IPS-18a (cell line): ENCODE results near the gene NAPSA.

Source experiments
- H3K27ac ChIP-seq: one replicate; pipeline ENCODE4 v1.5.1; 2013; ENCODE audit warnings: low read length
- H3K27me3 ChIP-seq: one replicate; pipeline ENCODE4 v1.6.1; 2013; ENCODE audit warnings: mild to moderate bottlenecking, low read length; ENCODE audit not compliant: control insufficient read depth, insufficient read depth
- H3K36me3 ChIP-seq: one replicate; pipeline ENCODE4 v1.6.1; 2013; ENCODE audit warnings: low read depth, low read length; ENCODE audit not compliant: control insufficient read depth
- H3K4me1 ChIP-seq: one replicate; pipeline ENCODE4 v1.6.1; 2013; ENCODE audit warnings: low read depth, low read length; ENCODE audit not compliant: control insufficient read depth
- H3K4me3 ChIP-seq: one replicate; pipeline ENCODE4 v1.5.1; 2013; ENCODE audit warnings: low read length
- H3K9ac ChIP-seq: one replicate; pipeline ENCODE4 v1.6.1; 2013; ENCODE audit warnings: mild to moderate bottlenecking, low read length, moderate library complexity
- H3K9me3 ChIP-seq: one replicate; pipeline ENCODE4 v1.6.1; 2013; ENCODE audit warnings: low read depth, low read length; ENCODE audit not compliant: control insufficient read depth

The NAPSA gene

DNA sequence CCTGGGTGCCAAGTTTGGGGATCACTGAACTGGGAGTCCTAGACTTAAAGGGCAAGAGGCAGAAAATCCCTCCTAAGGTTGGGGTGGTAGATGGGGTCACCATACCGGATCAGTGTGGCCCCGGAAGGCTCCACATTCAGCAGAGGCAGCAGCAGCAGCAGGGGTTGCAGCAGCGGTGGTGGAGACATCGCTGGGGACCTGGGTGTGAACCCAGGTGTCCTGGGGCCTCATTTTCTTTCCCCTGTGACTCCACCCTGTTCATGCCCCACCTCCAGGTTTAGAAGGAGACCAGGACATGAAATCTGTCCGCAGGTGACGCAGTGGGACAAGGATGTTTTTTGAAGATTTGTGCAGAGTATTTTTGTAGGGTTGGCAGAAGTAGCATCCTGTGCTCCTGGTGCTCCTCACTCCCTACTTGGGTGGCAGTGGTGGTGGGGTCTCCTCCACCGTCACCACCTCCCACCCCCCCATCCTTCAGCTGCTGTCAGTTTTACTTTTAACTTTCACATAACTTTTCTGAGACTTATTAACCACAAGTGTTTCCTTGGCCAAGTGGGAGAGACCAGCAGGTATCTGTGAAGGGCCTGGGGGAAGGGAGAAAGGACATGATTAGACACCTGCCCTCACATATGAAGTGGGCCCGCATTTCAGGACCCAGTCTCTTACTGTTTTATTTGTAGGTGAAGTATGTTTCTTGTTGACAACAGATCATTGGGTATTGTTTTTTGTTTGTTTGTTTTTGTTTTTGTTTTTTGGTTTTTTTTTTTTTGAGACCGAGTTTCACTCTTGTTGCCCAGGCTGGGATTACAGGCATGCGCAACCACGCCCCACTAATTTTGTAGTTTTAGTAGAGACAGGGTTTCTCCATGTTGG lies at the start of gene NAPSA:
NAPSA (minus strand) TSS at position 206 of the 873 bp plus-strand sequence; CDS start at position 188, 18 bp downstream.
- Histone ChIP-seq H3K36me3 (no peaks in the 10 kb centered on the region), H3K27me3 (no peaks in the 10 kb centered on the region), H3K27ac (no peak within 1 kb of the TSS), H3K9me3 (no peaks in the 10 kb centered on the region), H3K9ac (no peak within 1 kb of the TSS), H3K4me3 (no peak within 1 kb of the TSS), H3K4me1 (peaks cover 2% of the 10 kb centered on the region)

DNA sequence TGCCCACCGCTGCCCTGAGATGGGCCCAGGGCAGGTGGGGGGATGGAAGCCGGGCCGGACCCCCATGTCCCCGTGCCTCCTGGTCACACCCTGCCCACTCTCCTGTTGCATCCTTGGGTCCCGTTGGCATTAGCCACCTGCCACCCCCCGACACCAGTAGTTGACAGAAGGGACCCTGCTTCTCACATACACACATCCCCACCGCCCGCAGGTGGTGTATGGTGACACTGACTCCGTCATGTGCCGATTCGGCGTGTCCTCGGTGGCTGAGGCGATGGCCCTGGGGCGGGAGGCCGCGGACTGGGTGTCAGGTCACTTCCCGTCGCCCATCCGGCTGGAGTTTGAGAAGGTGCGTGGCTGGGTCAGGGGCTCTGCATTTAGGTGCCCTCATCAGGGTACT lies 48.1 kb upstream of the NAPSA start:
- Histone ChIP-seq H3K36me3 (peaks cover 16% of the 10 kb centered on the region), H3K4me1 (no peaks in the 10 kb centered on the region), H3K9me3 (no peaks in the 10 kb centered on the region), H3K27ac (no peak overlapping the region), H3K9ac (no peak overlapping the region), H3K27me3 (no peaks in the 10 kb centered on the region), H3K4me3 (no peak overlapping the region)

DNA sequence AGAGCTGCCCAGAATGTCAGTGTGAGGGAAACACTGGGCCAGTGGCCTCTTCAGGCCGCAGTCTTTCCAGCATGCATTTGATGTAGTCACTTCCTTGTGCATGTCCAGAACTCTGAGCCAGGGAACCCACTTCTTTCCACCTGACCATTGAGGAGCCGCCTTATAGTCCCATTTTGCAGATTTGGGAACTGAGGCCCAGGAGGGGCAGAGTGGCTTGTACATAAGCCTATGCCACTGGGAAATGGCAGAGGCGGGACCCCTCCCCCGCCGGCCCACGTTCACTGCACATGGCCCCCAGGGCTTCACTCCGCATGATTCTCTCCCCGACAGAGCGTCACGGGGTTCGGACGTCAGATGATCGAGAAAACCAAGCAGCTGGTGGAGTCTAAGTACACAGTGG lies 47.7 kb upstream of the NAPSA start:
- H3K9me3 ChIP-seq: no peaks in the 10 kb centered on the region
- peaks cover 17% of the 10 kb centered on the region for H3K36me3 ChIP-seq
- H3K9ac ChIP-seq: no peak overlapping the region
- H3K27ac ChIP-seq: no peak overlapping the region
- no peaks in the 10 kb centered on the region for H3K4me1 ChIP-seq
- H3K4me3 ChIP-seq: no peak overlapping the region
- H3K27me3 ChIP-seq: no peaks in the 10 kb centered on the region

DNA sequence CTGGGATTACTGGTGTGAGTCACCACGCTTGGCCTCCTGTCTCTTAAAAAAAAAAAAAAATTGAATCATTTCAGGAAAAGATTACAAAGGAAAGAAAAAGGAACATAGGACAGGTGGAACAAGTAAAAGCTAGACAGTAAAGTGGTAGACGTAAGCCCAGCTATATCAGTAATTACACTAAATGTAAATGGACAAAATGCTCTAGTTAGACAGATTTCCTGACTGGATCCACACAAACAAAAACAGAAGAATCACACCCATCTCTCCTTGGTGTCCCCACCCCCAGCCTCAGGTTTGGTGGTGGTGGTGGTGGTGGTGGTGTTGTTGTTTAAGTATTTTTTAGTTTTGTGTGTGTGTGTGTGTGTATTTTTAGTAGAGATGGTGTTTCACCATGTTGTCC lies 47.0 kb upstream of the NAPSA start:
- H3K4me1 ChIP-seq: no peaks in the 10 kb centered on the region
- peaks cover 17% of the 10 kb centered on the region for H3K36me3 ChIP-seq
- no peaks in the 10 kb centered on the region for H3K9me3 ChIP-seq
- H3K27ac ChIP-seq: no peak overlapping the region
- no peak overlapping the region for H3K9ac ChIP-seq
- H3K27me3 ChIP-seq: no peaks in the 10 kb centered on the region
- no peak overlapping the region for H3K4me3 ChIP-seq

DNA sequence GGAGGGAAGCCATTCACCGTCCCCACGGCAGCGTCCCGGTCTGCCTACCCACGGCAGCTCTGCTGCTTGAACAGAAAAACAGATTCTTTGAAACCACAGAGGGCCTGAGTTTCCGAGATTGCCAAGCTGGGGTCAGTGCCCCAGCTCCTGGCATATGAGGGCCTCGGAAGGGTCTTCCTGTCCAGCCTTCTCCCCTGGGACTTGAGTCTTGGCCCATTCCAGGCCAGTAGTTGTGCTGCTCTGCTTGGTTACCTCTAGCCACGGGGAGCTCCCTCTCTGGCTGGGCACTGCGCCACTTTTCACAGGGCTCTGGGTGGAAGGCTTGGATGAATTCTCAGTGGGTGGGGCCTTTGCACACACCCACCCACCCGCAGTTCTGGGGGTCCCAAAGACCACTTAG lies 44.7 kb upstream of the NAPSA start:
- H3K4me1 ChIP-seq: no peaks in the 10 kb centered on the region
- H3K4me3 ChIP-seq: no peak overlapping the region
- no peak overlapping the region for H3K9ac ChIP-seq
- H3K27me3 ChIP-seq: no peaks in the 10 kb centered on the region
- peaks cover 34% of the 10 kb centered on the region for H3K36me3 ChIP-seq
- no peak overlapping the region for H3K27ac ChIP-seq
- no peaks in the 10 kb centered on the region for H3K9me3 ChIP-seq

DNA sequence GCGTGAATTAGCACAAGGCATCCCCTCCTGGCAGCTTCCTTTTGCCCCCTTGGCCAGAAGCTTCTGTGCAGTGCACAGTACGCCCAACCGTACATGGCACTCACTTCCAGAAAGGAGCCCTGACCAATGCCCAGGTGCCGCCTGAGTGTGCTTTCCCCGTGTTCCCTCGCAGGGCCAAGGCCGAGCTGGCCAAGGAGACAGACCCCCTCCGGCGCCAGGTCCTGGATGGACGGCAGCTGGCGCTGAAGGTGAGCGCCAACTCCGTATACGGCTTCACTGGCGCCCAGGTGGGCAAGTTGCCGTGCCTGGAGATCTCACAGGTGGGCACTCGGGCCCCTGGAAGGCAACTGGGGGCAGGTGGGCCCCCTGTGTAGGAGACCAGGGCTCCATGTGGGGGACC lies 43.9 kb upstream of the NAPSA start:
- Histone ChIP-seq H3K9me3 (no peaks in the 10 kb centered on the region), H3K27ac (no peak overlapping the region), H3K9ac (no peak overlapping the region), H3K27me3 (no peaks in the 10 kb centered on the region), H3K36me3 (peaks cover 36% of the 10 kb centered on the region), H3K4me3 (no peak overlapping the region), H3K4me1 (no peaks in the 10 kb centered on the region)

DNA sequence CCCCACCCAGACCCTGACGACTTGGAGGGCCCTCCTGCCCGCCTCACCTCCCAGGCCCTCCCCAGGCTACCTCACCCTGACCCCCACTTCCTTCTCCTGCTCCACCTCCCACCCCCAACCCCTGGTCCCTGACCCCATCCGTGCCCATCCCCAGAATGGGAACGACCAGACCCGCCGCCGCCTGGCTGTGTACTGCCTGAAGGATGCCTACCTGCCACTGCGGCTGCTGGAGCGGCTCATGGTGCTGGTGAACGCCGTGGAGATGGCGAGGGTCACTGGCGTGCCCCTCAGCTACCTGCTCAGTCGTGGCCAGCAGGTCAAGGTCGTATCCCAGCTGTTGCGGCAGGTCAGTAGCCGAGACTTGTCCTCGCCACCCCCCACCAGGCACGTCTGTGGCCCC lies 41.4 kb upstream of the NAPSA start:
- no peak overlapping the region for H3K4me3 ChIP-seq
- no peak overlapping the region for H3K27ac ChIP-seq
- H3K9me3 ChIP-seq: no peaks in the 10 kb centered on the region
- H3K9ac ChIP-seq: no peak overlapping the region
- no peaks in the 10 kb centered on the region for H3K27me3 ChIP-seq
- H3K36me3 ChIP-seq: peaks cover 58% of the 10 kb centered on the region
- H3K4me1 ChIP-seq: no peaks in the 10 kb centered on the region

DNA sequence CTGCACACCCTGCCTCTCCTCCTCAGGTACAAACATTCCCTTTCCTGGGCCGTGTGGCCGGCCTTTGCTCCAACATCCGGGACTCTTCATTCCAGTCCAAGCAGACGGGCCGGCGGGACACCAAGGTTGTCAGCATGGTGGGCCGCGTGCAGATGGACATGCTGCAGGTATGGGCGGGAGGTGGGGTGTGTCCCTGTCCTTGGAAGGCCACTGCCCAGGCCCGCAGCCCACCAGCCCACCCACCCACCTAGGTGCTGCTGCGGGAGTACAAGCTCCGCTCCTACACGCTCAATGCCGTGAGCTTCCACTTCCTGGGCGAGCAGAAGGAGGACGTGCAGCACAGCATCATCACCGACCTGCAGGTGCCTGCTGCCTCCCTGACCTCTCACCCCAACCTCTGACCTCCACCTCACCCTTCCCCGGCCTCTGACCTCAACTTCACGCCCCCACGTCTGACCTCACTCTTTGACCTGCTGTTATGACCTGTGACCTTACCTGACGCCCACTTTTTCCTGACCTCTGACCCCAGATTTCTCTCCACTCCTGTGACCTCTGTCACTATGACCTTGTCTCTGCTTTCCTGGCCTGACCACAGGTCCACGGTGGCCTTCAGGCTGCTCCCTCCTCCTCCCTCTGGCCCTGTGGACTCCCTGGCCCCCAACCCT lies 40.8 kb upstream of the NAPSA start:
- Histone ChIP-seq H3K9me3 (no peaks in the 10 kb centered on the region), H3K27ac (no peak overlapping the region), H3K36me3 (peaks cover 58% of the 10 kb centered on the region), H3K9ac (no peak overlapping the region), H3K4me1 (no peaks in the 10 kb centered on the region), H3K4me3 (no peak overlapping the region), H3K27me3 (no peaks in the 10 kb centered on the region)

DNA sequence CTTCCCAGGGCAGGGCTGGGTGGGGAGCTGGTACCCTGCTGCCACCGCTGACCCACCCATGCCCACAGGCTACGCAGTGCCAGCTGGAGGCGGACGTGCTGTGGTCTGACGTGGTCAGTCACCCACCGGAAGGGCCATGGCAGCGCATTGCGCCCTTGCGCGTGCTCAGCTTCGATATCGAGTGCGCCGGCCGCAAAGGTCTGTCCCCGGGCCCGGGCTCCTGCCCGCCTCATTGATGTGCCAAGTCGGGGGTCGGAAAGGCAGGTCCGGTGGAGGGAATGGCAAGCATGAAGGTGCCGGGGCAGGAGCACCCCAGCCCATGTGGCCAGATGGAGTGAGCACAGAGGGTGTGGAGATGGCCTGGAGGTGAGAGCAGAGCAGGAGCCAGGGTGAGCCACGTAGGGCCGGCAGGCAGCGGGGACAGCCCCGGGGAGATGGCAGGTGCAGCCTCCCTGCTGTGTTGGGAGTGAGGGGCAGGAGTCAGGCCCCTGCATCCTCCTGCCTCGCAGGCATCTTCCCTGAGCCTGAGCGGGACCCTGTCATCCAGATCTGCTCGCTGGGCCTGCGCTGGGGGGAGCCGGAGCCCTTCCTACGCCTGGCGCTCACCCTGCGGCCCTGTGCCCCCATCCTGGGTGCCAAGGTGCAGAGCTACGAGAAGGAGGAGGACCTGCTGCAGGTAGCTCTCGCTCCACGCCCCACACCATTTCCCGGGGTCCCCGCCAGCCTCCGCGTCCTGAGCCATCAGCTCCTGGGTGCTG lies 37.3 kb upstream of the NAPSA start:
- no peak overlapping the region for H3K27ac ChIP-seq
- H3K9me3 ChIP-seq: no peaks in the 10 kb centered on the region
- H3K9ac ChIP-seq: no peak overlapping the region
- peaks cover 46% of the 10 kb centered on the region for H3K36me3 ChIP-seq
- no peaks in the 10 kb centered on the region for H3K4me1 ChIP-seq
- H3K4me3 ChIP-seq: no peak overlapping the region
- no peaks in the 10 kb centered on the region for H3K27me3 ChIP-seq

DNA sequence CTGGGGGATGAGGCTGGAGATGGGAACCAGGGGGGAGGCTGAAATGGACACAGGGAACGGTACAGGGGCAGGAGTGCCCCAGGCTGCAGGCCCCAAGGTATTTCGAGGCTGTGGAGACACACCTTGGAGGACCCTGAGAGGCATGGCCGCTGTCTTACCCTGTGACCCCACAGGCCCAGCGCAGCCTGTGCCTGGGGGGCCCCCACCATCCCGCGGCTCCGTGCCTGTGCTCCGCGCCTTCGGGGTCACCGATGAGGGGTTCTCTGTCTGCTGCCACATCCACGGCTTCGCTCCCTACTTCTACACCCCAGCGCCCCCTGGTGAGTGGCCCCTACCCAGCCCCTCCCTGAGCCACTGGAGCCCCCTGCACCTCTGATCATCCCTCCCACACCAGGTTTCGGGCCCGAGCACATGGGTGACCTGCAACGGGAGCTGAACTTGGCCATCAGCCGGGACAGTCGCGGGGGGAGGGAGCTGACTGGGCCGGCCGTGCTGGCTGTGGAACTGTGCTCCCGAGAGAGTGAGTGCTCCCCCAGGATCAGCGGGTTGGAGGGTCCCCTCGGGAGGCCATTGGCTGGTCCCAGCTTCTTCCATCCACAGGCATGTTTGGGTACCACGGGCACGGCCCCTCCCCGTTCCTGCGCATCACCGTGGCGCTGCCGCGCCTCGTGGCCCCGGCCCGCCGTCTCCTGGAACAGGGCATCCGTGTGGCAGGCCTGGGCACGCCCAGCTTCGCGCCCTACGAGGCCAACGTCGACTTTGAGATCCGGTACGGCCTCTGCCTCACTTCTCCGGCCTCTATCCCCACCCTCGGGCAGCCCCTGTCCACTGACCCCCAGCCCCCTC lies 36.4 kb upstream of the NAPSA start:
- Histone ChIP-seq H3K4me3 (no peak overlapping the region), H3K27ac (no peak overlapping the region), H3K36me3 (peaks cover 41% of the 10 kb centered on the region), H3K27me3 (no peaks in the 10 kb centered on the region), H3K9me3 (no peaks in the 10 kb centered on the region), H3K9ac (no peak overlapping the region), H3K4me1 (no peaks in the 10 kb centered on the region)

DNA sequence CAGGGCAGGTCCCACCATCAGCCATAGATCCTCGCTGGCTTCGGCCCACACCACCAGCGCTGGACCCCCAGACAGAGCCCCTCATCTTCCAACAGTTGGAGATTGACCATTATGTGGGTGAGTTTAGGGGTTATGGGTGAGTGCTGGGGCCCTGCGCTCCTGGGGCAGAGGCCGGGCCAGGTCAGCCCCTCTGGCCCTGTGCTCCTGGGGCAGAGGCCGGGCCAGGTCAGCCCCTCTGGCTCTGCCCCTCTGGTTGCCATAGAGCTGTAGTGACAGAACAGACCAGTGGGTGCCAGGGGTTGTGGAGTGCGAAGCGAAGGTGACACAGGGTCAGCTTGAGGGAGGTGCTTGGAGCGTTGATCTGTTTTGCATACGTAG lies 33.9 kb upstream of the NAPSA start:
- Histone ChIP-seq H3K4me3 (no peak overlapping the region), H3K4me1 (no peaks in the 10 kb centered on the region), H3K9ac (no peak overlapping the region), H3K27me3 (no peaks in the 10 kb centered on the region), H3K27ac (no peak overlapping the region), H3K36me3 (peaks cover 27% of the 10 kb centered on the region), H3K9me3 (no peaks in the 10 kb centered on the region)
